Measurements from ENCODE around the gene HOXC10.

HOXC10 gene

DNA sequence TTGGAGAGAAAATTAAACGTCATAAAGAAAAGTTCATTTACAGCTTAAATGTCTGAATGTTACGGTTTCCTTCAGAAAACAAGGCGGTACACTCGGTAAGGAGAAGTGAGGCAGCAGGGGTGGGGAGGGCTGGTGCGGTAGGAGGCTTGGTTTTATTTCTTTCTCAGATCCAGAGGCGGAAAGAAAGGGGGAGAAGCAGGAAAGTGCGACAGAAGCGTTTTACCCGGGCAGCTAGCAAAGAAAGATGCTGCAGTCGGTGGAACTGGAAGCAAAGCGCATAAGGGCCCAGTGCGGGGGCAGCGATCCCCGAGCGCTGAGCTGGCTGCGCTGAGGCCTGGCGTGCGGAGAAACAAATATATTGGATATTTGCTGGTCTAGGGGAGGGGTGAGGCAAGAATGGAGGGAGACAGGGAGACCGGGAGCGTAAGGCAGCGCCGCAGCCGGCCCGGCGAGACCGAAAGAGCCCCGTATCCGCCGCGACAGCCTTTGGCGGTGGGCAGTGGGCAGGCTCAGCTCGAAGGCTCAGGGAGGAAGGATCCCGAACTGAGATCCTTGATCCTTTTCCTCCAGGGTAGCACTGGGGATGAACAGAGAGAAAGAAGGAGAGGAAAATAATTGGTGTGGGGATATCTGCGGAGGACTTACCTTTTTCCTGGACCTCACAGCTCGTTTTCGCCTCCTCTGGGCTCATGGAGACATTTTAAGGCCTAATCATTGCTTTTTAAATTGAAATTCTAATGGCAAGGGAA is 18.4 kb upstream of the HOXC10 start:
- Histone ChIP-seq H3K4me3 (replicated peaks; ENCODE audit: low read depth, low read length) (no peak overlapping the region), H3K27me3 (replicated peaks; ENCODE audit: control insufficient read depth, insufficient read depth, low read length) (peaks cover 11% of the 10 kb centered on the region), H3K36me3 (ENCODE audit: control insufficient read depth, insufficient read depth, low read length) (no peaks in the 10 kb centered on the region)
- DNase-seq (ENCODE audit: extremely low read depth, insufficient read length) = no peak
- TF ChIP-seq CTCF (IDR thresholded peaks at IDR 0.05; ENCODE audit: insufficient read depth, low read length, poor library complexity, severe bottlenecking) = no peak

DNA sequence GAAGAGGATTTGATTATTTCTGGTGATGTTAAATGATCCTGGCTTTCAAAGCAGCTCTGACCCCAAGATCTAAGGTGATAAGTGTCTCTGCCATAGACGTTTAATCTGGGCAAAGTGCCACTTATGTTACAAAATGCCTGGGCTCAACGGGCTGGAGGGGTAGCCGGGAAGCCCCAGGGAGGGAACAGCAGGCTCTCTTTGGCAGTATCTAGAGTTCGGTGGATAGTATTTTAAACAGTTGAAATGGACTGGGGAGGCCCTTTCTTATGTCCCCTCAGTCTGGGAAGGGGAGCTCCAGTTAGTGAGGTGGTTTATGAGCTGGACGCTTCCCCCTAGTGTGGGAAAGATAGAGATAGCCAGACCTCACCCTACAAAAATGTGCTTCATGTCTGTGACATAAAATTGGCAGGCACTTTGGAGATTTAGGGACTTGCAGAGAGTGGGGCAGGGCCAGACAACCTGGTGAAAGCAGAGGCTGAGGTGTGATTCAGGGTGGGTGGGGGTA is 17.5 kb upstream of the HOXC10 start:
- no peak for DNase-seq (ENCODE audit: extremely low read depth, insufficient read length)

DNA sequence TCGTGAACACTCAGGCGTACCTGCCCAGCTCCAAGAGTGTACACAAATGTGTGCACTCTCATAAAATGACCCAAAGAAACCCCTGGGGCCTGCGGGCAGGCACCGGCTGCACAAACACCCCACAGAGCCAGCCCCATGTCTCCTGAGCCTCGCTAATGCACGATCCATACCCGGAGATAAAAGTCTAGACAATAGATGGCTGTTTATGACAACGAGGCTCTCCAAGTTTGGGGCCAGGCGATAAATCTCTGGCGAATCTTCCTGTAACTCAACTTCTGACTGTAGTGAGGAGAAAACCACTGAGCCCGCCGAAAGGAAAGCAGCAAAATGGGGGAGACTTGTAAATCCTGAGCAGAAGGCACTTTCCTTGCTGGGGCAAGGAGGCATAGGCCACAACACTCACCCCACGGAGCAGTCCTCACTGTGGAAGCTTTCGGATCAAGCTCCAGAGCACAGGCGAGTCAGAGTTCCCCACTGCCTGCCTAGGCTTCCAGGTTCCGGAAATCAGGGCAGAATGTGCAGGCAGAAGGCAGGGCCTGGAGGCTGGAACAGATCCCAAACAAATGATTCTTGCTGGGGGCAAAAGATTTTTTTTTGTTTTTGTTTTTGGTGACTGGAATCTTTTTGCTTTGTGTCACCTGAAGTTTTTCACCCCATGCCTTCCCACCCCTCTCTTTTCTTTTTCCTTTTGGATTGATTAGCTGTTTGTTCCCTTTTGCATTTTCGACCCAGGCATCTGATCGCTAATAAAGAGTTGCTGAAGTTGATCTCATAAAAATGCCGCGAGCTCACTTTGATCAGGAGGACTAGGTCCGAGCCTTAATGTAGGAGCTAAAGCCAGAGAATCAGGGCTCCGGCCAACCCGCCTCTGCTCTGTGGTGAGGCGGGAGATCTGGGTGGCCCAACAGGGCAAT is 16.5 kb upstream of the HOXC10 start:
- DNase-seq (ENCODE audit: extremely low read depth, insufficient read length) = no peak
- Histone ChIP-seq H3K36me3 (ENCODE audit: control insufficient read depth, insufficient read depth, low read length) (no peaks in the 10 kb centered on the region), H3K4me3 (replicated peaks; ENCODE audit: low read depth, low read length) (no peak overlapping the region), H3K27me3 (replicated peaks; ENCODE audit: control insufficient read depth, insufficient read depth, low read length) (peaks cover 11% of the 10 kb centered on the region)
- TF ChIP-seq CTCF (IDR thresholded peaks at IDR 0.05; ENCODE audit: insufficient read depth, low read length, poor library complexity, severe bottlenecking) = no peak

More for the DNA sequence above, 17.5 kb upstream of the HOXC10 start:
- Histone ChIP-seq H3K36me3 (ENCODE audit: control insufficient read depth, insufficient read depth, low read length) (no peaks in the 10 kb centered on the region), H3K4me3 (replicated peaks; ENCODE audit: low read depth, low read length) (no peak overlapping the region), H3K27me3 (replicated peaks; ENCODE audit: control insufficient read depth, insufficient read depth, low read length) (peaks cover 11% of the 10 kb centered on the region)
- TF ChIP-seq CTCF (IDR thresholded peaks at IDR 0.05; ENCODE audit: insufficient read depth, low read length, poor library complexity, severe bottlenecking) = no peak

- DNase-seq (ENCODE audit: extremely low read depth, insufficient read length) = no peak
- no peaks in the 10 kb centered on the region for H3K36me3 ChIP-seq (ENCODE audit: control insufficient read depth, insufficient read depth, low read length)
- TF ChIP-seq CTCF (IDR thresholded peaks at IDR 0.05; ENCODE audit: insufficient read depth, low read length, poor library complexity, severe bottlenecking) = no peak
- no peak overlapping the region for H3K4me3 ChIP-seq (replicated peaks; ENCODE audit: low read depth, low read length)
- H3K27me3 ChIP-seq (replicated peaks; ENCODE audit: control insufficient read depth, insufficient read depth, low read length) = peaks cover 11% of the 10 kb centered on the region
Observed at GRCh38 chr12:53969588-53970259, 15.2 kb upstream of the HOXC10 start.

- H3K27me3 ChIP-seq (replicated peaks; ENCODE audit: control insufficient read depth, insufficient read depth, low read length) = peaks cover 11% of the 10 kb centered on the region
- H3K4me3 ChIP-seq (replicated peaks; ENCODE audit: low read depth, low read length) = no peak overlapping the region
- DNase-seq (ENCODE audit: extremely low read depth, insufficient read length) = no peak
- no peaks in the 10 kb centered on the region for H3K36me3 ChIP-seq (ENCODE audit: control insufficient read depth, insufficient read depth, low read length)
- no peak for TF ChIP-seq CTCF (IDR thresholded peaks at IDR 0.05; ENCODE audit: insufficient read depth, low read length, poor library complexity, severe bottlenecking)
Observed at GRCh38 chr12:53970451-53970850, 14.5 kb upstream of the HOXC10 start.
